NK-92 (cell line): ENCODE data around the gene INHBC.
"Not testable (repeated sequence)": the region's sequence is repeated elsewhere in the genome, so short reads cannot be mapped to it uniquely, and the experiment has no call there.

Source experiments
- DNase-seq: peaks from one replicate; lab custom pipeline; 2025; ENCODE audit not compliant: unreplicated experiment; lab: John Stamatoyannopoulos, UW

INHBC gene

DNA sequence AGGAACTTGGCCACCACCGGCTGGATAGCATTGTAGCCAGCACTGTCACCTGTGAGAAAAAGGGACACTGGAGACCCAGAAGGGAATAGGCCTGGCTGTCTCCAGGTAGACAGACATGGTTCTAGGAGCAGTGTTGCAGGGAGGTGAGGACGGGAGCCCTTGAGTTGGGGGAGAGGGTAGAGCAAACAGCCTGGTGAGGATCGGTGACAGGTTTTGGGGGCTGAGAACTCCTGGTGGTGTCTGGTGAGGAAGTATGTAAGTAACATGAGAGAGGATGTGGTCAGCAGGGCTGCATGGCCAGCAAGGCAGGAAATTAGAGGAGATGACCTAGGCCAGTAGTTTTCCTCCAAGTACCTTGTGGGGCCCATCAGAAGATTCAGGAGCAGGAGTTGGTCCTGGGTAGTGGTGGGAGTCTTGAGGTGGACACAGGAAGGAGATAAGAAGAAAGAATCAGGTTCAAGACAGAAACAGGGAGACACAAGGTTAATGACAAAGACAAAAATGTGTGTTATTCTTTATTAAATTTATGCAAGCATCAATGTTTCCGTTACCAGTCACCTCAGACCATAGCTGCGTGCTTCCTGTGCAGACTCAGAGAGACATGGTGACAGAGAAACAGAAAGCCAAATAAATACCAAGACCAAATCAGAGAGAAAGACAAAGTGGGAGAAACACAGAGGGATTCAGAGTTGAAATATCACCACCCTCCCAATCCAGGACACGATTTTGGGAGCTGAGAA lies 45.0 kb downstream of the INHBC start, which contains the start of gene ARHGAP9:
Gene ARHGAP9 (minus strand): TSS at position 491 of the 740 bp plus-strand sequence. CDS start 460 bp downstream, at position 31.
- no peak for DNase-seq

DNA sequence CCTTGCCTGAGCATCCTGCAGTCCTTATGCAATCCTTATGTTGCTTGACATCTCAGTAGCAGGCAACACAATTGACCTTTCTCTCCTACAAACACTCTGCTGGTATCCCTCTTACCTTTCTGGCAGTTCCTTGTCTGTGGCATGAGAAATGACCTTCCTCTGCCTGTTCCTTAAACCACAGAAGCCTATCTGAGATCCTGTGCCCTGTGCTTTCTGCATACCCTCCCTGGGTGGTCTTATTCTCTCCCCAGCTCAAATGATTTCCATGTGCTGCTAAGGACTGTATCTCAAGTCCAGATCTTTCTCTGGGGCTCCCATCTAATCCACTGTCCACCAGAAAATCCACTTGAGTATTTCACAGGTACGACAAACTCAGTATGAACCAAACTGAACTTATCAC lies 47.1 kb downstream of the INHBC start:
- no peak for DNase-seq

DNA sequence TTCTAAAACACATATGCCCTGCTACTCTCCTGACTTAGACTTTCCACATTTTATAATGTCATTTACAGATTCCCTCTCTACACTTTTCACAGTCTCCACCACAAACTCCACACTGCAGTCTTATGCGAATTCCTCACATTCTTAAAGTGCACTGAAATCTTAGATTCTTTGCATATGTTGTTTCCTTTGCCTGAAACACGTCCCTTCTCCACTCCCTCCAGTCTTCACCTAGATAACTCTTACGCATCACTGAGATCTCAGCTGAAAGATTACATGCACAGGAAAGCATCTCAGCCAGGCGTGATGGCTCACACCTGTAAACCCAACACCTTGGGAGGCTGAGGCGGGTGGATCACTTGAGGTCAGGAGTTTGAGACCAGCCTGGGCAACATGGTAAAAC lies 48.9 kb downstream of the INHBC start:
- no peak for DNase-seq

DNA sequence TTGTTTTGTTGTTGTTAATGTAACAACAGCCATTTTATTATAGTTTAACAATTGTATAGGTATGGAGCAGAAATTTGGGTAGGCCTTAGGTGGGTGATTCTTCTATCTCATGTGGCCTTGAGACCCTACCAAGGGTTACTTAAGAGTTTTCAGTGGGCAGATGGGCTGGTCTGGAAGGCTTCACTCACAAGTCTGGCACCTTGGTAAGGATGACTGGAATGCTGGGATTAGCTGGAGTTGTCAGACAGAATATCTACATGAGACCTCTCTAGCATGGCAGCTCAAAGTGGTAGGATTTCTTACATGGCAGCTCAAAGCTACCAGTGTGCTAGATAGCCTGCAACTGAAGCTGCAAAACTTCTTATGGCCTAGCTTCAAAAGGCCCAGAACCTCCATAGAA lies 51.1 kb downstream of the INHBC start:
- DNase-seq = no peak

DNA sequence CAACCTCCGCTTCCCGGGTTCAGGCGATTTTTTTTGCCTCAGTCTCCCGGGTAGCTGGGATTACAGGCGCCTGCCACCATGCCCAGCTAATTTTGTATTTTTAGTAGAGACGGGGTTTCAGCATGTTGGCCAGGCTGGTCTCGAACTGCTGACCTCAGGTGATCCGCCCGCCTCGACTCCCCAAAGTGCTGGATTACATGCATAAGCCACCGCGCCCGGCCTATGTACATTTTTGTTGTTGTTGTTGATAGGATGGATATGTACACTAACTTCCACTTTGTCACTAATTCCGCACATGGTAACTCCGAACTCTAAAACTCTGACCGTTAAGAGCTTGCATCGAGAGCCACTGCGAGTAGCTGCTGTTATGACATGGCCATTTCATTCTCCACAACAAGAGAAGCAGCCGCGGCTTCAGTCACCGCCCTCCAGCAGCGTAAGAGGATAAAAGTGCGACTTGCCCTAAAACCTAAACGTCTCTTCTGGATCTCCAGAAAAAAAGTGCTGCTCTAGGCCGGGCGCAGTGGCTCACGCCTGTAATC lies 52.5 kb downstream of the INHBC start:
- no peak for DNase-seq

DNA sequence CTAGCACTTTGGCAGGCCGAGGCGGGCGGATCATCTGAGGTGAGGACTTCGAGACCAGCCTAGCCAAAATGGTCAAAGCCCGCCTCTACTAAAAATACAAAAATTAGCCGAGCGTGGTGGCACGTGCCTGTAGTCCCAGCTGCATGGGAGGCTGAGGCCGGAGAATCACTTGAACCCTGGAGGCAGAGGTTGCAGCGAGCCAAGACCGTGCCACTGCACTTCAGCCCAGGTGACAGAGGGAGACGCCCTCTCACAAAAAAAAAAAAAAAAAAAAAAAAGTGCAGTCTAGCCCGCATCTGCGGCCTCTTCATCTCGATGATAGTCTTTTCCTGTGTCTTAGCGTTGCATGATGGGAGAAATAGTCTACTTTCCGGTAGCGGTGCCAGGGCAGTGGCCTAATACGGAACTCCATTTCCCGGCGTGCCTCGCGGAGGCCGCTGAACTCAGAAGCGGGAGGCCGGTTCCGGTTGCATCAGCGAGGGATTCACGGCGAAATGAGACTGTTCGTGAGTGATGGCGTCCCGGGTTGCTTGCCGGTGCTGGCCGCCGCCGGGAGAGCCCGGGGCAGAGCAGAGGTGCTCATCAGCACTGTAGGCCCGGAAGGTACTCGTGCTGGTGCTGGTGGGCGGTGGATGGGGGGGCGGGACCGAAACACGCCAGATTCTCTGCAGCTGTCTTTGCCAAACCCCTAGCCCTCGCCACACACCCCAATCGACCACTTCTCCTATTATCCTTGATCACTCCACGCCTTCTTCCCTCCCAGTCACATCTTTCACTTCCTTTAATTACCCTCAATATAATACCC lies 53.2 kb downstream of the INHBC start, which contains the start of gene MARS1:
Gene MARS1 (plus strand): TSS at position 472 of the 805 bp plus-strand sequence. CDS start 23 bp downstream, at position 495.
- peak; percentile 43 for DNase-seq

DNA sequence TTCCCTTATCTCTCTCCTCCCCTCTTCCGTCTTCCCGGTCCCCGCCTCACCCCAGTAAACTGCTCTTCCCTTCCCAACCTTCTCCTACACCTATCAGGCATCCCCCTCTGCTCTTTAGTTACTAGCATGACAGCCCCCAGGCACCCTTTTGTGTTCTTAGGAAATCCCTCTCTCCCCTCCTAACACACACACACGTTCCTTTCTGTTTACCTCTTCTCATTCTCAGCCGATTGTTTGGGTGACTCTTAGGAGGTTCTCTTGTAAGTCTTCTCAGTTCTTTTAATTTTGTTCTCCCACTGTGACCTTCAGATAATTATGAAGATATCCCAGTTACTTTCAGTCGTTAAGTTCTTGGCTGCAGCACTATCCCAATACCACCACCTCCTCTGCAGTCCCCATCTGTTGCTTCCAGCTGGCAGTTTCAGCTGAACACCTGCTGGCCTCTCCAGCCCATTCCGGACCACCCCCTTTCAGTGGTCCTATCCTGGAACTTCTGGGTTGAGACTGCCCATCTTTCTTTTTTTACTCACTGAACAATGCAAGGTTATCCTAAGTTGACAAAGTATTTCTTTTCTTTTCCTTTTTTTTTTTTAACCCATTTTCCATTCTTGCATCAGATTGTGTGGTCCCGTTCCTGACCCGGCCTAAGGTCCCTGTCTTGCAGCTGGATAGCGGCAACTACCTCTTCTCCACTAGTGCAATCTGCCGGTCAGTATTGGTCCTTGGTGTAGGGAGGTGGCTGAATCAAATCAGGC lies 54.0 kb downstream of the INHBC start:
- DNase-seq = no peak

DNA sequence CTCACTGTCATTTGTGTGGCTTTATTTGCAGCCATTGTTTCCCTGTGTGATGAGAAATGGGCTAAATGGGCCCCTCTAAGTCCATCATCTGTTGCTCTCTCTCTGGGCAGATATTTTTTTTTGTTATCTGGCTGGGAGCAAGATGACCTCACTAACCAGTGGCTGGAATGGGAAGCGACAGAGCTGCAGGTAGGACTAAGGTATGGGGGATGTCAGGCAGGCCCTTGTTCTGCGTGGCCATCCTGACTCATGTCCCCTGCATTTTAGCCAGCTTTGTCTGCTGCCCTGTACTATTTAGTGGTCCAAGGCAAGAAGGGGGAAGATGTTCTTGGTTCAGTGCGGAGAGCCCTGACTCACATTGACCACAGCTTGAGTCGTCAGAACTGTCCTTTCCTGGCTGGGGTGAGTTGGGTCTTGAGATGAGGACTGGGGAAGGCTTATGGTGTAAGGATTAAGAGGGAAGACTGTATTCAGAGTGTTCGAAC lies 54.6 kb downstream of the INHBC start:
- DNase-seq = no peak

DNA sequence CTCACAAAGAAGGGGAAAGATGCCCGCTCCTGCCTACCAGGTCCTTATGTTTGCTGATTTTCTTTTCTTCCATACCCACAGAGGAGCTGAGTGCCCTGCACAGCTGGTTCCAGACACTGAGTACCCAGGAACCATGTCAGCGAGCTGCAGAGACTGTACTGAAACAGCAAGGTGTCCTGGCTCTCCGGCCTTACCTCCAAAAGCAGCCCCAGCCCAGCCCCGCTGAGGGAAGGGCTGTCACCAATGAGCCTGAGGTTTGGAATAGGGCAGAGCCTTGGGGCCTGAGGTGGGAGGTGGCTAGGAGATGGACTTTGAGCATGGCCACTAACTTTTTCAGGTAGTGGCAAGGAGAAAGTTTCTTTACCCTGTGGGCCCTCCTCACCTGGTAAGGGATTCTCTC lies 55.5 kb downstream of the INHBC start:
- DNase-seq = no peak

DNA sequence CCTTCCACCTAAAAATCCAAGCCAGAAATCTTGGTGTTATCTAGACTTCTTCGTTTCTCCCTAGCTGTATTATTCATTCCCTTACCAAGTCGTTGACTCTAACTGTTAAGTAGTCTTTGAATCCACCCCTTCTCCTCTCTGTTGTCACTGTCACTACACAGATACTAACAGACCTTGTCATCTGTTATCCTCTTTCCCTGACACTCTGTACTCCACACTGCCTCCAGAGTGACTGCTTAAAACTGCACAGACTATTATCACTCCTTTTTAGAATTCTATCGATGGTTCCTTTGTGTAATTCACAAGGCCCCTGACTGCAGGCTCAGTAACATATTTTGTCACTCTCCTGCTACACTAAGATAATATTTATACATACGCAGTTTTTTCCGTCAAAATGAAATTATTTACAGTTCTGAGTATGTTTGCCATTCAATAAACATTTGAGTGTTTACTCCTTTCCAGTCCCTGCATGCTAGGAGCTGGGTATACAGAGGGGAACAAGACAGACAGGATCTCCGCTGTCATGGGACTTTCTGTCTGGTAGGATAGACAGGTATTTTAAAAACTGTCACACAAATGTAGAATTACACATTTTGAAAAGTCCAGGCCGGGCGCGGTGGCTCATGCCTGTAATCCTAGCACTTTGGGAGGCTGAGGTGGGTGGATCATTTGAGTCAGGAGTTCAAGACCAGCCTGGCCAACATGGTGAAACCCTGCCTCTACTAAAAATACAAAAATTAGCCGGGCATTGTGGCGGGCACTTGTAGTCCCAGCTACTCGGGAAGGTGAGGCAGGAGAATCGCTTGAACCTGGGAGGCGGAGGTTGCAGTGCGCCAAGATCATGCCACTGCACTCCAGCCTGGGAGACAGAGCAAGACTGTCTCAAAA lies 57.1 kb downstream of the INHBC start:
- no peak for DNase-seq

DNA sequence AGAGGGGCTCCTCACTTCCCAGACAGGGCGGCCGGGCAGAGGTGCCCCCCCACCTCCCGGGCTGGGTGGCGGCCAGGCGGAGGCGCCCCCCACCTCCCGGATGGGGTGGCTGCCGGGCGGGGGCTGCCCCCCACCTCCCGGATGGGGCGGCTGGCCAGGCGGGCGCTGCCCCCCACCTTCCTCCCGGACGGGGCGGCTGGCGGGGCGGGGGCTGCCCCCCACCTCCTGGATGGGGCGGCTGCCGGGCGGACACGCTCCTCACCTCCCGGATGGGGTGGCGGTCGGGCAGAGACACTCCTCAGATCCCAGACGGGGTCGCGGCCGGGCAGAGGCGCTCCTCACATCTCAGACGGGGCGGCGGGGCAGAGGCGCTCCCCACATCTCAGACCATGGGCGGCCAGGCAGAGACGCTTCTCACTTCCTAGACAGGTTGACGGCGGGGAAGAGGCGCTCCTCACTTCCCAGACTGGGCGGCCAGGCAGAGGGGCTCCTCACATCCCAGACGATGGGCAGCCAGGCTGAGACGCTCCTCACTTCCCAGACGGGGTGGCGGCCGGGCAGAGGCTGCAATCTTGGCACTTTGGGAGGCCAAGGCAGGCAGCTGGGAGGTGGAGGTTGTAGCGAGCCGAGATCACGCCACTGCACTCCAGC lies 60.6 kb downstream of the INHBC start:
- not testable (repeated sequence) for DNase-seq

DNA sequence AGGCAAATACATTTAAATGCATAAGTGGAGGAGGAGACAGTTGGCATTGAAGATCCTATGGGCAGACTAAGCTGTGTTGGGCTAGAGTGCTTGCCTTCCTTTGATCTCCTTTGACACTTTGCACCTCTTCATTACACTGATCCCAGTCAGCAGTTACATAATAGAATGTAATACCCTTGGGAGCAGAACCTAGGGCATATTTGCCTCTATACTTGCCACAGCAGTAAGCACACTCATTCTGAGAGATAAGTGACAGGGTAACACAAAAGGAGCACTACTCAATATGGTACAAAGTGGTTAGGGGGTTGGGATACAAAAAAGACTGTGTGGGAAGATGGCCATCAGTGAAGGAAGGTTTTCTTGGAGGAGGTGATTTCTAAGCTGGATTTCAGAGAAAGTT lies 62.2 kb downstream of the INHBC start:
- DNase-seq = no peak

DNA sequence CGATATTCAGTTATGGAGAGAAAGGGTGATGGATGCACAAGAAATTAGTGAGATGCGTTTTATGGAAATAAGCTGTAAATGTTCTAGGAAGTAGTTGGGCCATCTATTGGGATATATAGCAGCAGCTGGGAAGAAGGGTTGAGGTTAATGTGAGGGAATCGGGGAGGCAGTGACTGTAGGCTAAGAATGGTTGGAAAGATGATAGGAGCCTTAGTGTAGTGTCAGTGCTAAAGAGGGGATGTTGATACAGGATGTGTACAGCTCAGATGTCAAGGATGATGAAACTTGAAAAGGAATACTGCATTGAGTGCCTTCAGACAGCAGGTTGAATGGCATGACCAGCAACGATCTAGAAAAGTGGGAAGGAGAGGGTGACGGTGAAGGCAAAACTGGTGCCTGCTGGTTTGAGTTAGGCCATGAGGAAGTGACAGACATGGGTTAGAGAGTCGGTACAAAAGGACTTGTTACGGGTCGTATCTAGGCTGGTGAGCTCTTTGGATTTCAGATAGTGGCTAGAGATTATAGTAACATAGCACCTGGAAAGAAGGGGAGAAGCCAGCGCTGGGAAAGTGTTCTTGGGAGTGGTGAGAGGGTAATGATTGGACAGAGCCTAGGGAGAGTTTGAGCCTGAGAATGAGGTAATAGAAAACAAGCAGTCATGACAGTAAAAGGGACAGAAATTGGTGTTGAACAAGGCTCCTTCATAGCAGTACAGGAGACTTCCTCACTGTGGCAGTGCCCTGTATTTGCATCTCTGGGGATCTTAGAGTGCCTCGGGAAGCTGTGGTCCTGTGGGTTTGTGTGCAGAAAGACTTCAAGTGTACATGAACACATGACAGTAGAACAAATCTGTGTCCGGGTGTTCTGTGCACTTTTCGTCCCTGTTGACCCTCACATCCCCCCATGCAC lies 62.9 kb downstream of the INHBC start:
- DNase-seq = no peak

DNA sequence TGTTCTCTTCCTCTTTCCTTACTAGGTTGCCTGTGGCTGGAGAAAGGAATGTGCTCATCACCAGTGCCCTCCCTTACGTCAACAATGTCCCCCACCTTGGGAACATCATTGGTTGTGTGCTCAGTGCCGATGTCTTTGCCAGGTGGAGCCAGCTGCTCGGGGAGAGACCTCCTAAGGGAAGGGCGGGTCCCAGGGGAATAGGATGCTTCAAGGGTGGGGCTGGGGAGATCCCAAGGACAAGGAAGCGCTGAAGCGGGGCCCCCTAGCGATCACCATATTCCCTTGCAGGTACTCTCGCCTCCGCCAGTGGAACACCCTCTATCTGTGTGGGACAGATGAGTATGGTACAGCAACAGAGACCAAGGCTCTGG lies 63.5 kb downstream of the INHBC start:
- DNase-seq = no peak

DNA sequence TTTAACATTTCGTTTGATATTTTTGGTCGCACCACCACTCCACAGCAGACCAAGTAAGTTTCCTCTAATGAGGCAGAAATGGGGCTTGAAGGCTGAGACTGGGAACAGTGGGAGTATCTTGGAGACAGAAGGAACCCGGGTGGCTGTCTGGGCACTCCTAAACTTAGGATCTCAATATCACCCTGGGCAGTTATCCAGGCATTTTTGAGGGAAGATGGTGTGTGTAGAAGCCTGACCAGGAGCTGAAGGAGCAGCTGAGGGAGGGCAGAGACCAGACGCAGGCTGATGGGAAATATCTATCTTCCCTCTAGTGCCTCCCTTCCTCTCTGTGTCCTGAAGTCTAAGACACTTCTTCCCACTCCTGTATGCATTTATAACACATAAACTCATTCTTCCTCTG lies 64.0 kb downstream of the INHBC start:
- no peak for DNase-seq

DNA sequence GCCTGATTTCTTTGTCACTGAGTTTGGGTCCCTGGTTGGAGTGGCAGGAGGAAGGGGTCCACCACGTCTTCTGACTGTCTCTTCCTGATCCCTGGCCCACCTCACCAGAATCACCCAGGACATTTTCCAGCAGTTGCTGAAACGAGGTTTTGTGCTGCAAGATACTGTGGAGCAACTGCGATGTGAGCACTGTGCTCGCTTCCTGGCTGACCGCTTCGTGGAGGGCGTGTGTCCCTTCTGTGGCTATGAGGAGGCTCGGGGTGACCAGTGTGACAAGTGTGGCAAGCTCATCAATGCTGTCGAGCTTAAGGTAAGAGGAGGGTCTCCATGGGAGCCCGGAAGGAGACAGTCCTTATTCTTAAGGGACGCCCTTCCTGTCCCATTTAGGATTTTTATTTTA lies 65.6 kb downstream of the INHBC start:
- no peak for DNase-seq
